Naive thymus-derived CD8-positive, alpha-beta T cell (primary cell): ENCODE data around the gene GTF3C1. TPM values are rescaled to one million over a fixed set of nuclear protein-coding genes. Genes with fewer than 3 reads are reported as not detected.

Experiments used
- ATAC-seq, 2 donors: fragments of 150-1000 bp; cut with Tn5 transposase in 1 of 2; sonication (Bioruptor Pico), chemical (Tn5 transposase) in 1 of 2; 1 replicate in 1 of 2; 2 replicates in 1 of 2; pipeline ENCODE4 v1.10.0; 2021; ENCODE audit warnings: mild to moderate bottlenecking in 2 of 2, moderate library complexity in 2 of 2
- POLR2A ChIA-PET: fragments of 350-600 bp; sonication (Branson Sonifier 250); formaldehyde crosslinking; loops from one replicate; lab custom pipeline; 2021; ENCODE audit warnings: antibody characterized with exemption; lab: Charles Lee
- DNase-seq, 10 donors: peaks; one replicate each; pipeline versions ENCODE4 v3.0.0 to v3.0.0-alpha.2; 2020 to 2022
- H3K27ac Mint-ChIP-seq, 10 donors: one replicate each; pipeline ENCODE4 v1.8.0; 2020 to 2022; ENCODE audit warnings: mild to moderate bottlenecking in 10 of 10, mixed read lengths in 10 of 10, moderate library complexity in 4 of 10, inconsistent platforms in 1 of 10
- H3K27me3 Mint-ChIP-seq, 5 donors: one replicate each; pipeline ENCODE4 v1.8.0; 2021 to 2022; ENCODE audit warnings: mixed read lengths in 5 of 5
- H3K36me3 Mint-ChIP-seq, 3 donors: one replicate each; pipeline ENCODE4 v1.8.0; 2020 to 2022; ENCODE audit warnings: mixed read lengths in 3 of 3, mild to moderate bottlenecking in 2 of 3, inconsistent platforms in 1 of 3
- H3K4me1 Mint-ChIP-seq, 4 donors: one replicate each; pipeline ENCODE4 v1.8.0; 2021 to 2022; ENCODE audit warnings: mixed read lengths in 4 of 4
- H3K4me3 Mint-ChIP-seq, 10 donors: one replicate each; pipeline ENCODE4 v1.8.0; 2020 to 2022; ENCODE audit warnings: mild to moderate bottlenecking in 10 of 10, mixed read lengths in 10 of 10, moderate library complexity in 6 of 10, inconsistent platforms in 1 of 10
- H3K9me3 Mint-ChIP-seq, 9 donors: one replicate each; pipeline ENCODE4 v1.8.0; 2020 to 2022; ENCODE audit warnings: mixed read lengths in 9 of 9, mild to moderate bottlenecking in 3 of 9, inconsistent platforms in 1 of 9, moderate library complexity in 1 of 9
- polyA plus RNA-seq, 3 donors: library from polyadenylated mRNA; unstranded; fragments of 300-500 nt; fragmentation: Illumina TruSeq; gene quantifications; one replicate each; pipeline ENCODE4 v1.2.3, GENCODE V29; 2021
- total RNA-seq, 8 experiments: library from RNA in 2 of 8; stranded (reverse) in 2 of 8; gene quantifications; one replicate each; pipeline ENCODE4 v1.2.3 and lab custom pipeline; 2021 to 2026

Gene GTF3C1
- total and polyA plus RNA-seq, 5 experiments from 2014 or later: 25.8 to 56.6 (median 36.1) TPM

- DNase-seq (peak in 1 of 10 donors; percentile 0), ATAC-seq (no peak)
- Mint-ChIP-seq H3K9me3 (no peaks in the 10 kb centered on the region), H3K27ac (peak overlapping the region in 4 of 10 donors; percentile 8 to 88 (median 53)), H3K4me1 (peaks cover 0 to 6% (median 3%) of the 10 kb centered on the region in 4 donors), H3K4me3 (peak overlapping the region in 1 of 10 donors; percentile 62), H3K27me3 (no peaks in the 10 kb centered on the region), H3K36me3 (peaks cover 0 to 94% (median 37%) of the 10 kb centered on the region in 3 donors)
- POLR2A ChIA-PET: no interaction called here
These were observed 57.7 kb downstream of the GTF3C1 start for GRCh38 chr16:27491894-27492587.

GRCh38 chr16:27489906-27490305, 59.8 kb downstream of the GTF3C1 start:
- no peak overlapping the region for H3K27ac Mint-ChIP-seq
- peaks cover 7 to 96% (median 47%) of the 10 kb centered on the region in 3 donors for H3K36me3 Mint-ChIP-seq

GRCh38 chr16:27489421-27489820, 60.3 kb downstream of the GTF3C1 start:
- DNase-seq (no peak), ATAC-seq (no peak)
- H3K36me3 Mint-ChIP-seq: peaks cover 12 to 96% (median 47%) of the 10 kb centered on the region in 3 donors
- H3K4me1 Mint-ChIP-seq: peaks cover 0 to 6% (median 3%) of the 10 kb centered on the region in 4 donors
- no peaks in the 10 kb centered on the region for H3K27me3 Mint-ChIP-seq
- no peak overlapping the region for H3K27ac Mint-ChIP-seq
- POLR2A ChIA-PET: no interaction called here
- H3K4me3 Mint-ChIP-seq: no peak overlapping the region
- no peaks in the 10 kb centered on the region for H3K9me3 Mint-ChIP-seq

More at GRCh38 chr16:27489906-27490305, 59.8 kb downstream of the GTF3C1 start:
- no peak for ATAC-seq
- POLR2A ChIA-PET: no interaction called here
- Mint-ChIP-seq H3K4me1 (peaks cover 0 to 6% (median 3%) of the 10 kb centered on the region in 4 donors), H3K27me3 (no peaks in the 10 kb centered on the region), H3K9me3 (no peaks in the 10 kb centered on the region), H3K4me3 (no peak overlapping the region)
- DNase-seq: no peak

- Mint-ChIP-seq H3K4me3 (no peak overlapping the region), H3K27me3 (no peaks in the 10 kb centered on the region), H3K27ac (peak overlapping the region in 4 of 10 donors; percentile 11 to 68 (median 52)), H3K9me3 (no peaks in the 10 kb centered on the region), H3K4me1 (peaks cover 0 to 2% (median 2%) of the 10 kb centered on the region in 4 donors), H3K36me3 (peaks cover 19 to 98% (median 51%) of the 10 kb centered on the region in 3 donors)
- ATAC-seq (no peak), DNase-seq (no peak)
- POLR2A ChIA-PET: no interaction called here
These were observed 63.0 kb downstream of the GTF3C1 start for GRCh38 chr16:27486760-27487159.

DNA sequence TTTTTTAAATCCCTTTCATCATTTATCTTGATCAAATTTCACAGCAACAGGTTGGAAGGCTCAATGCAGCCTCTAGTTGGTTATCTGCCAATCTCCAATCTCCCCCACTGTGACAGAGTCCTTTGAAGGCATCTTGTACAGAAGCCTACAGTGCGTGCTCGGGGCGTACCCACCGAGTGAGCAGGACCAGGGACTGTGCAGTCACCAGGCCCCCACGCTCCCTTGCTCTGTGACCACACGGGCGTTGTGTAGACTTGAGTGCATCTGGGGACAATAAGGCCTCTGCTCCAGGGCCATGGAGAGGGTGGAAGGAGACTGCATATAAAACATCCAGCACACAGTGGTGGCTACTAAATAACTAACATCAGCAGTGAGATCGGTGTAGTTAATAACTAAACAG, 63.4 kb downstream of the GTF3C1 start:
- POLR2A ChIA-PET: interaction anchor here (1.7 kb wide), 1 partner anchor 22 kb away, joined by 4 read pairs; no protein-coding TSS in a partner anchor
- H3K27me3 Mint-ChIP-seq: no peaks in the 10 kb centered on the region
- DNase-seq (no peak), ATAC-seq (no peak)
- peak overlapping the region in 4 of 10 donors; percentile 26 to 68 (median 55) for H3K27ac Mint-ChIP-seq
- peaks cover 19 to 98% (median 53%) of the 10 kb centered on the region in 3 donors for H3K36me3 Mint-ChIP-seq
- H3K9me3 Mint-ChIP-seq: no peaks in the 10 kb centered on the region
- H3K4me3 Mint-ChIP-seq: no peak overlapping the region
- no peaks in the 10 kb centered on the region for H3K4me1 Mint-ChIP-seq

GRCh38 chr16:27485811-27486210, 63.9 kb downstream of the GTF3C1 start:
- POLR2A ChIA-PET: interaction anchor here (1.7 kb wide), 1 partner anchor 22 kb away, joined by 4 read pairs; no protein-coding TSS in a partner anchor
- DNase-seq (no peak), ATAC-seq (no peak)
- Mint-ChIP-seq H3K9me3 (no peaks in the 10 kb centered on the region), H3K4me1 (no peaks in the 10 kb centered on the region), H3K27me3 (no peaks in the 10 kb centered on the region), H3K4me3 (no peak overlapping the region), H3K36me3 (peaks cover 19 to 98% (median 54%) of the 10 kb centered on the region in 3 donors), H3K27ac (peak overlapping the region in 2 of 10 donors; percentile 44 to 78)

DNA sequence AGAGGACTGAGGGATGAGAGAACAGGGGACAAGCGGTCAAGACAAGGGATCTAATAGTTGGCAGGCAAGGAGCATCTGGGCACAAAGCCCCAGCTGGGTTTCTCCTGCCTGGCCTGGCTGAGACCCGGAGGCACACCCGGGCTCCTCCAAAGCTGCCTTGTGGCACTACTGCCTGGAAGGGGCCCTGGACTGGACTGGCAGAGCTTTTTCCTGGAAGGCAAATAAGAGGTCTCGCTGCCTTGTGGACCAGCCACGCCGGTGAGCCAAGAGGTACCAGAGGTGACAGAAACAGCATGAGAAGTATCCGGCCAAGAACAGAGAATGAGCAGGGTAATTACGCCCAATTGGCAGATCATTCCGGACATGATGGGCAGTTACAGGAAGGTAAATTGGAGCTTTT, 64.6 kb downstream of the GTF3C1 start:
- no peaks in the 10 kb centered on the region for H3K27me3 Mint-ChIP-seq
- no peaks in the 10 kb centered on the region for H3K9me3 Mint-ChIP-seq
- peak overlapping the region in 3 of 10 donors; percentile 38 to 81 (median 78) for H3K27ac Mint-ChIP-seq
- H3K4me3 Mint-ChIP-seq: no peak overlapping the region
- ATAC-seq (no peak), DNase-seq (no peak)
- H3K4me1 Mint-ChIP-seq: no peaks in the 10 kb centered on the region
- H3K36me3 Mint-ChIP-seq: peaks cover 19 to 100% (median 57%) of the 10 kb centered on the region in 3 donors
- POLR2A ChIA-PET: interaction anchor here (1.7 kb wide), 1 partner anchor 21 kb away, joined by 4 read pairs; no protein-coding TSS in a partner anchor

DNA sequence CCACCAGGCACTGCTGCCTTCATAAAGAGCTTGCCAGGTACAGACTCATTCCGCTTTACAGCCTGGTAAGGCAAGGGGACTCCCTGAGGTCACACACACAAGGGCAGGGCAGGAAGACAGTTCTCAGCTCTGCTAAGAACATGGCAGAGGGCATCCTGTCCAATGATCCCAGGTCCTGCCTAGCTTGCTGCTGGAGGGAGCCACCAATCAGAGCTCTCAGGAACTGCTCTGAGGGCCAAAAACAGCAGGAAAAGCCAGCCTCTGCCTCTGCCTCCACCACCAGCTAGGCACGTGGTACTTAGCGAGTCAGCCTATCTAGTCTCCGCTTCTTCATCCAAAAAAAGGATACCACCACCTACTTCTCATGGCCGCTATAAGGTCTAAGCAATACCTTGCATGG, 66.1 kb downstream of the GTF3C1 start:
- Mint-ChIP-seq H3K4me1 (no peaks in the 10 kb centered on the region), H3K4me3 (no peak overlapping the region), H3K27ac (peak overlapping the region in 2 of 10 donors; percentile 33 to 78), H3K27me3 (no peaks in the 10 kb centered on the region), H3K9me3 (no peaks in the 10 kb centered on the region), H3K36me3 (peaks cover 19 to 98% (median 50%) of the 10 kb centered on the region in 3 donors)
- POLR2A ChIA-PET: no interaction called here
- DNase-seq: no peak
- ATAC-seq: no peak

GRCh38 chr16:27483088-27483437, 66.7 kb downstream of the GTF3C1 start:
- Mint-ChIP-seq H3K27ac (no peak overlapping the region), H3K9me3 (no peaks in the 10 kb centered on the region), H3K4me3 (no peak overlapping the region), H3K27me3 (no peaks in the 10 kb centered on the region), H3K36me3 (peaks cover 23 to 98% (median 50%) of the 10 kb centered on the region in 3 donors), H3K4me1 (no peaks in the 10 kb centered on the region)
- DNase-seq (no peak), ATAC-seq (no peak)
- POLR2A ChIA-PET: no interaction called here

GRCh38 chr16:27482397-27483087, 67.2 kb downstream of the GTF3C1 start:
- DNase-seq (no peak), ATAC-seq (no peak)
- peaks cover 23 to 98% (median 48%) of the 10 kb centered on the region in 3 donors for H3K36me3 Mint-ChIP-seq
- no peak overlapping the region for H3K4me3 Mint-ChIP-seq
- H3K9me3 Mint-ChIP-seq: no peaks in the 10 kb centered on the region
- no peaks in the 10 kb centered on the region for H3K4me1 Mint-ChIP-seq
- no peaks in the 10 kb centered on the region for H3K27me3 Mint-ChIP-seq
- POLR2A ChIA-PET: interaction anchor here (1.0 kb wide), 1 partner anchor 19 kb away, joined by 3 read pairs; no protein-coding TSS in a partner anchor
- H3K27ac Mint-ChIP-seq: peak overlapping the region in 3 of 10 donors; percentile 29 to 51 (median 48)

- ATAC-seq (no peak), DNase-seq (no peak)
- Mint-ChIP-seq H3K9me3 (no peaks in the 10 kb centered on the region), H3K27me3 (no peaks in the 10 kb centered on the region), H3K4me3 (no peak overlapping the region), H3K4me1 (no peaks in the 10 kb centered on the region), H3K36me3 (peaks cover 18 to 96% (median 42%) of the 10 kb centered on the region in 3 donors), H3K27ac (peak overlapping the region in 4 of 10 donors; percentile 31 to 76 (median 64))
- POLR2A ChIA-PET: no interaction called here
These were observed 68.3 kb downstream of the GTF3C1 start for GRCh38 chr16:27481282-27481934.

GRCh38 chr16:27480761-27481160, 69.0 kb downstream of the GTF3C1 start:
- H3K36me3 Mint-ChIP-seq: peaks cover 16 to 96% (median 47%) of the 10 kb centered on the region in 3 donors
- no peak for DNase-seq
- POLR2A ChIA-PET: no interaction called here
- no peak for ATAC-seq
- no peak overlapping the region for H3K4me3 Mint-ChIP-seq
- no peaks in the 10 kb centered on the region for H3K9me3 Mint-ChIP-seq
- H3K27me3 Mint-ChIP-seq: no peaks in the 10 kb centered on the region
- peak overlapping the region in 1 of 10 donors; percentile 37 for H3K27ac Mint-ChIP-seq
- H3K4me1 Mint-ChIP-seq: no peaks in the 10 kb centered on the region
